K562 (cell line): ENCODE measurements around the gene PFKFB2. TPM values are rescaled to one million over a fixed set of nuclear protein-coding genes. Genes with fewer than 3 reads are reported as not detected.

Source experiments
- ATAC-seq: fragments of 200-7000 bp; cut with Tn5 transposase; 3 replicates; pipeline ENCODE4 v1.9.1; 2020; ENCODE audit warnings: moderate library complexity
- BruUV-seq: library from RNA; stranded (reverse); fragments of 400-500 nt; replicated peaks from 2 replicates; lab custom pipeline; 2021; lab: Mats Ljungman, UMichigan
- CTCF ChIA-PET: fragments of 300-600 bp; formaldehyde crosslinking; extraction: SDS; loops from one replicate; lab custom pipeline; 2021; ENCODE audit warnings: low intra/inter-chr PET ratio; lab: Yijun Ruan, JAX
- POLR2A ChIA-PET: fragments of 300-600, 350-650 bp; sonication (Branson Sonifier 250); formaldehyde crosslinking; extraction: SDS; loops from one replicate; lab custom pipeline; 2021; ENCODE audit warnings: antibody characterized with exemption, inconsistent platforms; lab: Yijun Ruan, JAX
- DNase-seq, 4 experiments: peaks; one replicate each; pipeline versions ENCODE4 v3.0.0 to v3.0.0-alpha.2; 2011 to 2018; ENCODE audit warnings: low spot score in 3 of 4, mixed read lengths in 3 of 4; ENCODE audit errors: extremely low read depth in 1 of 4
- FAIRE-seq: peaks from 2 replicates; lab custom pipeline; 2011; peaks lifted over from hg19 to GRCh38; lab: Jason Lieb, UNC
- H2AFZ ChIP-seq: 2 replicates; pipeline ENCODE4 v1.6.0; 2011; ENCODE audit warnings: low read depth, low read length, control low read depth, inconsistent platforms
- H3K27ac ChIP-seq: fragments of 200-600 bp; 3 replicates; pipeline ENCODE4 v1.8.0; 2011; ENCODE audit warnings: low read depth, mild to moderate bottlenecking, control low read depth, inconsistent platforms, low read length, moderate library complexity, mixed read lengths; ENCODE audit errors: extremely low read depth
- H3K27me3 ChIP-seq, 2 experiments: fragments of 300-600 bp in 1 of 2; 2 replicates in 1 of 2; 3 replicates in 1 of 2; pipeline versions ENCODE4 v1.6.0 to v1.8.0; 2011; ENCODE audit warnings: inconsistent platforms in 2 of 2, low read length in 2 of 2, mild to moderate bottlenecking in 1 of 2, mixed read lengths in 1 of 2, moderate library complexity in 1 of 2; ENCODE audit not compliant: control insufficient read depth in 2 of 2, insufficient read depth in 2 of 2
- H3K36me3 ChIP-seq: fragments of 300-600 bp; 3 replicates; pipeline ENCODE4 v1.8.0; 2011; ENCODE audit warnings: mild to moderate bottlenecking, low read length, inconsistent platforms; ENCODE audit not compliant: control insufficient read depth, insufficient read depth
- H3K4me1 ChIP-seq, 2 experiments: fragments of 200-600 bp in 1 of 2; replicated peaks in 1 of 2; 2 replicates in 1 of 2; 3 replicates in 1 of 2; pipeline versions ENCODE4 v1.5.1 to v1.8.0; 2011; ENCODE audit warnings: inconsistent platforms in 2 of 2, low read length in 2 of 2, mild to moderate bottlenecking in 1 of 2, mixed read lengths in 1 of 2, moderate library complexity in 1 of 2; ENCODE audit not compliant: control insufficient read depth in 2 of 2, insufficient read depth in 2 of 2
- H3K4me2 ChIP-seq: 2 replicates; pipeline ENCODE4 v1.6.1; 2011; ENCODE audit warnings: low read length, control low read depth, inconsistent platforms, mixed read lengths; ENCODE audit not compliant: insufficient read depth
- H3K4me3 ChIP-seq: fragments of 200-600 bp; sonication (generic), shearing (Covaris generic); 2 replicates; pipeline ENCODE4 v1.5.1; 2016; ENCODE audit warnings: control low read depth, inconsistent platforms
- H3K79me2 ChIP-seq: fragments of 200-600 bp; 3 replicates; pipeline ENCODE4 v1.8.0; 2011; ENCODE audit warnings: low read length, inconsistent platforms; ENCODE audit not compliant: control insufficient read depth, insufficient read depth
- H3K9ac ChIP-seq, 2 experiments: 2 replicates each; pipeline versions ENCODE4 v1.6.0 to v1.6.1; 2011; ENCODE audit warnings: low read depth in 2 of 2, low read length in 2 of 2, control low read depth in 1 of 2, inconsistent platforms in 1 of 2, mild to moderate bottlenecking in 1 of 2, mixed read lengths in 1 of 2; ENCODE audit not compliant: insufficient read depth in 1 of 2
- H3K9me1 ChIP-seq: one replicate; pipeline ENCODE4 v1.6.0; 2011; ENCODE audit warnings: inconsistent platforms, mild to moderate bottlenecking, low read length, moderate library complexity; ENCODE audit not compliant: control insufficient read depth, insufficient read depth
- H3K9me3 ChIP-seq: replicated peaks from 2 replicates; pipeline ENCODE4 v1.5.1; 2011; ENCODE audit warnings: low read depth, low read length, inconsistent platforms; ENCODE audit not compliant: control insufficient read depth, insufficient read depth
- H4K20me1 ChIP-seq: replicated peaks from 2 replicates; pipeline ENCODE4 v1.6.1; 2011; ENCODE audit warnings: low read length, inconsistent platforms, mixed read lengths; ENCODE audit not compliant: control insufficient read depth, insufficient read depth
- CEBPG ChIP-seq, 3 experiments: fragments of 200-800 bp in 1 of 3; sonication (Bioruptor generic) in 1 of 3; sonication (generic) in 1 of 3; formaldehyde crosslinking in 1 of 3; IDR thresholded peaks in 2 of 3; conservative IDR thresholded peaks in 1 of 3; 2 replicates each; pipeline versions ENCODE4 v1.6.1 to v1.8.0; 2016 to 2022; ENCODE audit warnings: missing compliant biosample characterization in 2 of 3, missing genetic modification characterization in 2 of 3, mild to moderate bottlenecking in 1 of 3, missing genetic modification reagents in 1 of 3
- HEY1 ChIP-seq: fragments of 250-450 bp; sonication (Bioruptor Pico); IDR thresholded peaks from 2 replicates; pipeline ENCODE4 v1.5.0; 2020; ENCODE audit warnings: mild to moderate bottlenecking, moderate library complexity, borderline replicate concordance
- RBM22 ChIP-seq: fragments of 200-400 bp; formaldehyde crosslinking; IDR thresholded peaks from 2 replicates; pipeline ENCODE4 v1.6.1; 2018; ENCODE audit warnings: low read length, low read depth; ENCODE audit not compliant: poor library complexity, severe bottlenecking
- ZNF232 ChIP-seq: sonication (generic); formaldehyde crosslinking; IDR thresholded peaks from 2 replicates; pipeline ENCODE4 v1.8.0; 2022; ENCODE audit warnings: mild to moderate bottlenecking, missing genetic modification reagents
- WGBS: fragments of 100-300 bp; shearing (Covaris generic); methylation state at CpG from one replicate; pipeline ENCODE4 v1.1.6; 2016; ENCODE audit warnings: low coverage, mixed read lengths; ENCODE audit not compliant: insufficient coverage; ENCODE audit errors: missing lambda C conversion rate; 5-methylcytosine and 5-hydroxymethylcytosine counted together
- in situ Hi-C: fragments of 300-500 bp; cut with MboI; formaldehyde crosslinking; loops from 4 replicates; pipeline ENCODE4 v1.15.0; 2018; ENCODE audit warnings: inconsistent platforms, mixed read lengths
- intact Hi-C: fragments of 100-400 bp; cut with micrococcal nuclease; formaldehyde crosslinking; loops from 2 replicates; pipeline ENCODE4 v1.14.2; 2022
- polyA plus RNA-seq, 8 experiments: library from polyadenylated mRNA; depleted of rRNA in 4 of 8; stranded (reverse) in 5 of 8; unstranded in 3 of 8; fragments of >200 nt; fragmentation: Nextera tagmentation in 2 of 8; fragmentation: Illumina TruSeq in 1 of 8; extraction: Ambion mirVana in 2 of 8; extraction: Trizol in 1 of 8; gene quantifications; 2 replicates each; pipeline versions ENCODE4 v1.2.1 to v1.2.3, GENCODE V29; 2011 to 2014; ENCODE audit warnings: inconsistent platforms in 1 of 8, missing spikeins in 1 of 8
- total RNA-seq, 7 experiments: library from RNA; depleted of rRNA in 6 of 7; stranded (reverse); fragments of >200 nt in 6 of 7; fragmentation: Illumina TruSeq in 2 of 7; extraction: Trizol in 2 of 7; gene quantifications; 2 replicates each; pipeline versions ENCODE4 v1.2.1 to v1.2.3, GENCODE V29; 2011 to 2021; ENCODE audit warnings: low replicate concordance in 1 of 7

The PFKFB2 gene
- total and polyA plus RNA-seq, 9 of the 15 experiments (the other 6 are each of a cell fraction or from before 2014, with no cell fraction given): 6.9 to 26.0 (median 16.4) TPM

DNA sequence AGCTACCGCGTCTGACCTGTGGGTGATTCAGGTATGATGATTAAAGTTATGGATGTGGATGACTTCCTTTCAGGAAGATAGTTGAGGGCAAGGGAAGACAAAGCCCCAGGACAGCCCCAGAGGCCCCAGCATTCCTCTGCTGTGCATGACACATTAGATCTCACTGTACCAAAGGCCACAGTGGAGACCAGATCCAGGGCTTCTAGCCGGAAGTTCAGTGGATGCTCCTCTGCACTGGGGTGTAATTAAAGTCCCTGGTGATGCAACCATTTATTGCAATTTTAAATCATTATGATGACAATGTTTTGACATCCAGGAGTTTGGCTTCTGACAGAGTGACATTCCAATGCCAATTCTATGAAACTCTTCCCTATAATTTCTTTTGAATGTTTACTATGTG, 55.9 kb downstream of the PFKFB2 start:
- no TSS peak for BruUV-seq
- Histone ChIP-seq H3K4me2 (no peak overlapping the region), H3K79me2 (no peaks in the 10 kb centered on the region), H3K27ac (no peak overlapping the region), H2AFZ (no peak overlapping the region), H3K9ac (no peak overlapping the region), H3K4me3 (no peak overlapping the region), H4K20me1 (no peaks in the 10 kb centered on the region), H3K9me1 (no peaks in the 10 kb centered on the region), H3K9me3 (no peaks in the 10 kb centered on the region), H3K36me3 (no peaks in the 10 kb centered on the region), H3K4me1 (no peaks in the 10 kb centered on the region), H3K27me3 (no peaks in the 10 kb centered on the region)
- intact Hi-C loops: no loop called here
- CTCF ChIA-PET: no interaction called here
- ATAC-seq: no peak
- POLR2A ChIA-PET: interaction anchor here (0.7 kb wide), 1 partner anchor 12 kb away, joined by 4 read pairs; no protein-coding TSS in a partner anchor
- WGBS: 85% methylated on average over 3 of the region's 3 CpGs
- no peak for DNase-seq
- in situ Hi-C loops: no loop called here
- no peak for FAIRE-seq
- TF ChIP-seq ZNF232 (CRISPR knock-in tag) (no peak), CEBPG (CRISPR knock-in tag; IDR thresholded peaks at IDR 0.05) (no peak), CEBPG (tag; conservative IDR thresholded peaks at IDR 0.05 in 1 of 2, IDR thresholded peaks at IDR 0.05 in 1 of 2) (peak in 1 of 2 experiments; percentile 66; a peak in 2 of 4 replicates)

DNA sequence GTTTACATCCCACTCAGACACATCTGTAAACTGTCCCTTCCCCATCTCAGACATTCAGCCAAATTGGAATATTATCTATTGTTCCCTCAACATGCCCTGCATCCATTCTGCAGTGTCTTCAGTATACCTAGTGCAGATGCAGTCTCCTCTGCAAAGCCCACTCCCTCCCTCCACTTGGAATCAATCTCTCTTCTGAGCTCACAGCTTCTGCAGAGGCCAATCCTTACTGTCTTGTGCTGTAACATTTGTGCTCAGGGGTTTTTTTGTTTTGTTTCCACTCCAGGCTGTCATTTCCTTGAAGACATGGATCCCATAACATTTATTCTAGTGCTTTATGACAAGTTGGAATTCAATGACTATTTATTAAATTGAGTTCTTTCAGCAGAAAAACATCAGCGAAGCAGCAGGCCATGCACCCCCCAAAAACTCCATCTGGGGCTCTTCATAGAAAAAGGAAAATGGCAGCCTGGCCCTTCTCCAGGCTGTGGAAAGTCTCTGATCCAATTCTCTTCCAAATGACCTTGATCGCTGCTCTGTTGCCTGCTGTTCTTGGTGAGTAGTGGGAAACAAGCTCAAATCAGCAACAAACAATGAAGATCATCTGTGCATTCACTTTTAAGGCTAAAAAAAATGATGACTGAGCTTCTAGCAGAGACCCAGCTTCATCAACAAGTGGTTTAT, 59.7 kb downstream of the PFKFB2 start:
- intact Hi-C loops (no loop called here), in situ Hi-C loops (no loop called here)
- Histone ChIP-seq H3K27me3 (no peaks in the 10 kb centered on the region), H4K20me1 (no peaks in the 10 kb centered on the region), H3K9ac (no peak overlapping the region), H2AFZ (peak overlapping the region; percentile 10; the same call in 1 of the 2 replicates), H3K4me2 (no peak overlapping the region), H3K9me1 (no peaks in the 10 kb centered on the region), H3K4me1 (no peaks in the 10 kb centered on the region), H3K79me2 (no peaks in the 10 kb centered on the region), H3K4me3 (no peak overlapping the region), H3K36me3 (no peaks in the 10 kb centered on the region), H3K27ac (no peak overlapping the region), H3K9me3 (no peaks in the 10 kb centered on the region)
- CTCF ChIA-PET: no interaction called here
- DNase-seq: no peak
- no peak for ATAC-seq
- no peak for FAIRE-seq
- POLR2A ChIA-PET: interaction anchor here (0.6 to 0.9 kb wide), 2 partner anchors 8 to 53 kb away, joined by 3 read pairs; no protein-coding TSS in a partner anchor
- 13% methylated on average over 2 of the region's 2 CpGs for WGBS
- BruUV-seq: no TSS peak
- TF ChIP-seq HEY1 (CRISPR knock-in tag): no peak
- TF ChIP-seq RBM22: no peak
